MM.1S (cell line): ENCODE results near the gene LRRC34.

ENCODE experiments used
- CTCF ChIP-seq: fragments of 300-600 bp; sonication (generic); IDR thresholded peaks from 2 replicates; pipeline ENCODE4 v1.5.1; 2016; ENCODE audit warnings: antibody characterized with exemption, low read length, mixed read lengths
- EZH2 ChIP-seq: fragments of 300-600 bp; sonication (generic); optimal IDR thresholded peaks from 2 replicates; pipeline ENCODE3; 2017; ENCODE audit warnings: low read depth, mild to moderate bottlenecking, antibody characterized with exemption, low read length, mixed read lengths
- EZH2phosphoT487 ChIP-seq: fragments of 300-600 bp; sonication (generic); IDR thresholded peaks from 2 replicates; pipeline ENCODE4 v1.6.1; 2018; ENCODE audit warnings: antibody characterized with exemption, low read length

GRCh38 chr3:169787791-169788190, 24.9 kb downstream of the LRRC34 start:
- TF ChIP-seq CTCF (no peak), EZH2 (no peak), EZH2phosphoT487 (no peak)
